ENCODE results near the gene LYPD8. TPM values are rescaled to one million over a fixed set of nuclear protein-coding genes. Genes with fewer than 3 reads are reported as not detected.

The LYPD8 gene
- total and polyA plus RNA-seq, 9 of the 15 experiments (the other 6 are each of a cell fraction or from before 2014, with no cell fraction given) = 0.50 to 2.1 (median 1.3) TPM

DNA sequence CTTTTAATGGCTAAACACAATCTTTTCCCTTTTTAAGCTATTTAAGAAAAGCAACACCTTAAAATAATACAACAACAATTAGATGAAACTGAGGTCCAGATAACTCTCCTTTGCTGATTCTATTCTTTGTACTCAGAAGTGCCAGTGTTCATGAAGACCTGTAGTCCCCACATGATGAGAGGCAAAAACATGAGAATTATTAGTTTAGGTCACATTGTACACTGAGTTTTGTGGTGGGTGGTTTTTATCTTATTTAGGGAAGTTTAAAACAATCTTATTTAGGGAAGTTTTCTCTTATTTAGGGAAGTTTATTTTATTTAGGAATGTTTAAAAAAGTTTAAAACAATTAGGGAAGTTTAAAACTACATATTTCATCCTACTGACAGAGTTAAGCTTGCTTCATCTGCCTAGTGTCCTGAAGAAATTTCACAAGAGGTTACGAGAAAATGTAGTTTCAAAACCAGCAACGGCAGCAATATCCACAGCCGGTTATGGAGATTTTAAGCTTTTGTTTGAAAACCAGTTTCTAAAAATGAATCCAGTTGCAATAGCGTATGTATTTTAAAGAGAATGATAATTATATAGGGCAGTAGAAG lies 45.2 kb downstream of the LYPD8 start:
- H3K4me1 ChIP-seq (replicated peaks in 1 of 2; ENCODE audit: control insufficient read depth in 2 of 2, insufficient read depth in 2 of 2, low read length in 2 of 2) = no peaks in the 10 kb centered on the region
- BruUV-seq (replicated peaks) = no TSS peak
- no peaks in the 10 kb centered on the region; the same call in 1 of the 2 replicates for H3K9me3 ChIP-seq (replicated peaks; ENCODE audit: control insufficient read depth, insufficient read depth, low read depth, low read length)
- H3K9ac ChIP-seq (ENCODE audit: insufficient read depth in 1 of 2, low read depth in 2 of 2, low read length in 2 of 2) = no peak overlapping the region
- 1% methylated on average over 4 of the region's 4 CpGs for WGBS (ENCODE audit: insufficient coverage, low coverage, missing lambda C conversion rate)
- DNase-seq (ENCODE audit: extremely low read depth in 1 of 4, low spot score in 3 of 4) (no peak), ATAC-seq (no peak), FAIRE-seq (no peak)
- H3K27ac ChIP-seq (ENCODE audit: extremely low read depth, low read depth, low read length) = no peak overlapping the region
- H2AFZ ChIP-seq (ENCODE audit: low read depth, low read length) = no peak overlapping the region
- H3K4me3 ChIP-seq = no peak overlapping the region
- CTCF ChIA-PET (ENCODE audit: low intra/inter-chr PET ratio) = no interaction called here
- no peaks in the 10 kb centered on the region for H4K20me1 ChIP-seq (replicated peaks; ENCODE audit: control insufficient read depth, insufficient read depth, low read length)
- no peaks in the 10 kb centered on the region for H3K79me2 ChIP-seq (ENCODE audit: control insufficient read depth, insufficient read depth, low read length)
- no peaks in the 10 kb centered on the region for H3K9me1 ChIP-seq (ENCODE audit: control insufficient read depth, insufficient read depth, low read length)
- TF ChIP-seq ZNF408 (CRISPR knock-in tag; IDR thresholded peaks at IDR 0.05; ENCODE audit: low read depth) (no peak), RBM15 (IDR thresholded peaks at IDR 0.05; ENCODE audit: insufficient read depth, low read length) (no peak)
- TF ChIP-seq, protein P1, sequence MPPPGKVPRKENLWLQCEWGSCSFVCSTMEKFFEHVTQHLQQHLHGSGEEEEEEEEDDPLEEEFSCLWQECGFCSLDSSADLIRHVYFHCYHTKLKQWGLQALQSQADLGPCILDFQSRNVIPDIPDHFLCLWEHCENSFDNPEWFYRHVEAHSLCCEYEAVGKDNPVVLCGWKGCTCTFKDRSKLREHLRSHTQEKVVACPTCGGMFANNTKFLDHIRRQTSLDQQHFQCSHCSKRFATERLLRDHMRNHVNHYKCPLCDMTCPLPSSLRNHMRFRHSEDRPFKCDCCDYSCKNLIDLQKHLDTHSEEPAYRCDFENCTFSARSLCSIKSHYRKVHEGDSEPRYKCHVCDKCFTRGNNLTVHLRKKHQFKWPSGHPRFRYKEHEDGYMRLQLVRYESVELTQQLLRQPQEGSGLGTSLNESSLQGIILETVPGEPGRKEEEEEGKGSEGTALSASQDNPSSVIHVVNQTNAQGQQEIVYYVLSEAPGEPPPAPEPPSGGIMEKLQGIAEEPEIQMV (tag; conservative IDR thresholded peaks at IDR 0.05; ENCODE audit: low read depth) = no peak
- intact Hi-C loops (cut with micrococcal nuclease) (no loop called here), in situ Hi-C loops (cut with MboI) (no loop called here)
- no peak overlapping the region for H3K4me2 ChIP-seq (ENCODE audit: insufficient read depth, low read length)
- H3K27me3 ChIP-seq (ENCODE audit: control insufficient read depth in 2 of 2, insufficient read depth in 2 of 2, low read length in 2 of 2) = no peaks in the 10 kb centered on the region; a peak in 2 of 5 replicates
- H3K36me3 ChIP-seq (ENCODE audit: control insufficient read depth, insufficient read depth, low read length) = no peaks in the 10 kb centered on the region
- POLR2A ChIA-PET = no interaction called here

GRCh38 chr1:248704606-248705005 lies 51.0 kb downstream of the LYPD8 start:
- no peak overlapping the region for H3K4me2 ChIP-seq (ENCODE audit: insufficient read depth, low read length)
- no peak for DNase-seq (ENCODE audit: extremely low read depth in 1 of 4, low spot score in 3 of 4)
- H3K79me2 ChIP-seq (ENCODE audit: control insufficient read depth, insufficient read depth, low read length) = no peaks in the 10 kb centered on the region
- no peaks in the 10 kb centered on the region for H3K36me3 ChIP-seq (ENCODE audit: control insufficient read depth, insufficient read depth, low read length)
- no peak overlapping the region for H3K9ac ChIP-seq (ENCODE audit: insufficient read depth in 1 of 2, low read depth in 2 of 2, low read length in 2 of 2)
- H3K27me3 ChIP-seq (ENCODE audit: control insufficient read depth in 2 of 2, insufficient read depth in 2 of 2, low read length in 2 of 2) = no peaks in the 10 kb centered on the region; a peak in 2 of 5 replicates
- H4K20me1 ChIP-seq (replicated peaks; ENCODE audit: control insufficient read depth, insufficient read depth, low read length) = no peaks in the 10 kb centered on the region
- in situ Hi-C loops (cut with MboI) (no loop called here), intact Hi-C loops (cut with micrococcal nuclease) (no loop called here)
- no peak overlapping the region for H2AFZ ChIP-seq (ENCODE audit: low read depth, low read length)
- POLR2A ChIA-PET = interaction anchor here (0.6 kb wide), 1 partner anchor 25 kb away, joined by 3 read pairs; no protein-coding TSS in a partner anchor
- no peak overlapping the region for H3K27ac ChIP-seq (ENCODE audit: extremely low read depth, low read depth, low read length)
- FAIRE-seq = no peak
- H3K9me3 ChIP-seq (replicated peaks; ENCODE audit: control insufficient read depth, insufficient read depth, low read depth, low read length) = no peaks in the 10 kb centered on the region
- no TSS peak for BruUV-seq (replicated peaks)
- no peaks in the 10 kb centered on the region for H3K4me1 ChIP-seq (replicated peaks in 1 of 2; ENCODE audit: control insufficient read depth in 2 of 2, insufficient read depth in 2 of 2, low read length in 2 of 2)
- no peaks in the 10 kb centered on the region for H3K9me1 ChIP-seq (ENCODE audit: control insufficient read depth, insufficient read depth, low read length)
- no peak for ATAC-seq
- no peak overlapping the region for H3K4me3 ChIP-seq
- WGBS (ENCODE audit: insufficient coverage, low coverage, missing lambda C conversion rate) = 4% methylated on average over 2 of the region's 2 CpGs
- CTCF ChIA-PET (ENCODE audit: low intra/inter-chr PET ratio) = interaction anchor here (1.8 kb wide), 1 partner anchor 103 kb away, joined by 9 read pairs; no protein-coding TSS in a partner anchor
- TF ChIP-seq DPF2 (IDR thresholded peaks at IDR 0.05) (no peak), MCM5 (IDR thresholded peaks at IDR 0.05; ENCODE audit: low read depth) (no peak), ZNF41 (CRISPR knock-in tag; conservative IDR thresholded peaks at IDR 0.05) (no peak)
- TF ChIP-seq, protein P2, sequence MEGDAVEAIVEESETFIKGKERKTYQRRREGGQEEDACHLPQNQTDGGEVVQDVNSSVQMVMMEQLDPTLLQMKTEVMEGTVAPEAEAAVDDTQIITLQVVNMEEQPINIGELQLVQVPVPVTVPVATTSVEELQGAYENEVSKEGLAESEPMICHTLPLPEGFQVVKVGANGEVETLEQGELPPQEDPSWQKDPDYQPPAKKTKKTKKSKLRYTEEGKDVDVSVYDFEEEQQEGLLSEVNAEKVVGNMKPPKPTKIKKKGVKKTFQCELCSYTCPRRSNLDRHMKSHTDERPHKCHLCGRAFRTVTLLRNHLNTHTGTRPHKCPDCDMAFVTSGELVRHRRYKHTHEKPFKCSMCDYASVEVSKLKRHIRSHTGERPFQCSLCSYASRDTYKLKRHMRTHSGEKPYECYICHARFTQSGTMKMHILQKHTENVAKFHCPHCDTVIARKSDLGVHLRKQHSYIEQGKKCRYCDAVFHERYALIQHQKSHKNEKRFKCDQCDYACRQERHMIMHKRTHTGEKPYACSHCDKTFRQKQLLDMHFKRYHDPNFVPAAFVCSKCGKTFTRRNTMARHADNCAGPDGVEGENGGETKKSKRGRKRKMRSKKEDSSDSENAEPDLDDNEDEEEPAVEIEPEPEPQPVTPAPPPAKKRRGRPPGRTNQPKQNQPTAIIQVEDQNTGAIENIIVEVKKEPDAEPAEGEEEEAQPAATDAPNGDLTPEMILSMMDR (IDR thresholded peaks at IDR 0.05 in 2 of 3, conservative IDR thresholded peaks at IDR 0.05 in 1 of 3; ENCODE audit: insufficient read depth in 2 of 3, low read depth in 1 of 3, low read length in 3 of 3) = no peak
- TF ChIP-seq, protein P3, sequence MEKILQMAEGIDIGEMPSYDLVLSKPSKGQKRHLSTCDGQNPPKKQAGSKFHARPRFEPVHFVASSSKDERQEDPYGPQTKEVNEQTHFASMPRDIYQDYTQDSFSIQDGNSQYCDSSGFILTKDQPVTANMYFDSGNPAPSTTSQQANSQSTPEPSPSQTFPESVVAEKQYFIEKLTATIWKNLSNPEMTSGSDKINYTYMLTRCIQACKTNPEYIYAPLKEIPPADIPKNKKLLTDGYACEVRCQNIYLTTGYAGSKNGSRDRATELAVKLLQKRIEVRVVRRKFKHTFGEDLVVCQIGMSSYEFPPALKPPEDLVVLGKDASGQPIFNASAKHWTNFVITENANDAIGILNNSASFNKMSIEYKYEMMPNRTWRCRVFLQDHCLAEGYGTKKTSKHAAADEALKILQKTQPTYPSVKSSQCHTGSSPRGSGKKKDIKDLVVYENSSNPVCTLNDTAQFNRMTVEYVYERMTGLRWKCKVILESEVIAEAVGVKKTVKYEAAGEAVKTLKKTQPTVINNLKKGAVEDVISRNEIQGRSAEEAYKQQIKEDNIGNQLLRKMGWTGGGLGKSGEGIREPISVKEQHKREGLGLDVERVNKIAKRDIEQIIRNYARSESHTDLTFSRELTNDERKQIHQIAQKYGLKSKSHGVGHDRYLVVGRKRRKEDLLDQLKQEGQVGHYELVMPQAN (IDR thresholded peaks at IDR 0.05; ENCODE audit: borderline replicate concordance) = no peak

Measured in K562 (cell line).